Esophagus squamous epithelium (tissue), 4 donors: Measurements from ENCODE around the gene PRR20G.

Source experiments
- CTCF ChIP-seq, 6 experiments: fragments of 450-650 bp in 4 of 6; fragments of 200-600 bp in 2 of 6; sonication (generic) in 2 of 6; IDR thresholded peaks; one replicate each; pipeline ENCODE4 v1.5.1; 2016 to 2019; ENCODE audit warnings: antibody characterized with exemption in 6 of 6, mild to moderate bottlenecking in 4 of 6, moderate library complexity in 4 of 6
- POLR2A ChIP-seq, 4 donors: fragments of 450-650 bp; IDR thresholded peaks; one replicate each; pipeline ENCODE4 v1.6.1; 2017; ENCODE audit warnings: antibody characterized with exemption in 4 of 4, mild to moderate bottlenecking in 4 of 4, moderate library complexity in 3 of 4

- TF ChIP-seq CTCF (IDR thresholded peaks at IDR 0.05) (no peak), POLR2A (IDR thresholded peaks at IDR 0.05) (no peak)
Observed at GRCh38 chr3:127254033-127254644, 33.7 kb downstream of the PRR20G start.
